Mesothelial cell of epicardium (in vitro differentiated cells): ENCODE measurements around the gene WNT8B. TPM values are rescaled to one million over a fixed set of nuclear protein-coding genes. Genes with fewer than 3 reads are reported as not detected.

Experiments
- DNase-seq, 2 experiments: peaks; one replicate each; pipeline ENCODE4 v3.0.0; 2021; ENCODE audit warnings: low spot score in 2 of 2; ENCODE audit not compliant: unreplicated experiment in 2 of 2
- H3K27ac Mint-ChIP-seq: 2 replicates; pipeline ENCODE4 v1.8.0; 2021; ENCODE audit warnings: mixed read lengths
- H3K27me3 Mint-ChIP-seq: 2 replicates; pipeline ENCODE4 v1.8.0; 2021; ENCODE audit warnings: low read depth, mixed read lengths
- H3K36me3 Mint-ChIP-seq: 2 replicates; pipeline ENCODE4 v1.8.0; 2021; ENCODE audit warnings: mixed read lengths
- H3K4me1 Mint-ChIP-seq: 2 replicates; pipeline ENCODE4 v1.8.0; 2021; ENCODE audit warnings: mixed read lengths
- H3K4me3 Mint-ChIP-seq: 2 replicates; pipeline ENCODE4 v1.8.0; 2021; ENCODE audit warnings: mild to moderate bottlenecking, moderate library complexity, mixed read lengths
- H3K9me3 Mint-ChIP-seq: 2 replicates; pipeline ENCODE4 v1.8.0; 2021; ENCODE audit warnings: mixed read lengths
- total RNA-seq: library from RNA; stranded (reverse); gene quantifications from 3 replicates; pipeline ENCODE4 v1.2.1, GENCODE V29; 2021
- TF ChIP-seq, protein P1 (sequence below): fragments of 200-600 bp; sonication (generic); IDR thresholded peaks from one replicate; pipeline ENCODE4 v1.5.0; 2021; ENCODE audit warnings: antibody characterized with exemption; ENCODE audit not compliant: unreplicated experiment

The WNT8B gene
- total RNA-seq, 1 donor from 2014 or later, result 0.69 TPM

DNA sequence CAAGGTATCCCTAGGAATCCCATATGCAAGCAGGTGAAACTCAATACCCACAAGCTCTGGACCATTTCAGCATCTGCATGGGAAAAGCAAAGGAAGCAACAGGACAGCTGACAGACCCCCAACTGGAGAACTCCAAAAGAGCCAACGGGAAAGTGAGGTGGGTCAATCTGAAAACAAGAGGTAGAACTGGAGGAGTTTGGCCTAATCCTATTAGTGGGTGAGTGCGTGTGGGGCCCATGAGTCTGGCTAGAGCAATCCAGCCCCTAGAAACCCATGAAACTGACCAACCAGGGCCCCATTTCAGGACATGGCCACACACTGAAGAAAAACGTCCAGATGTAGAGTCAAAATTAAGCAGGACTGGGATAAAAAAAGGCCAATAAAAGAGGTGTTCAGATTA, 26.6 kb upstream of the WNT8B start:
- H3K27ac Mint-ChIP-seq, result no peak overlapping the region
- H3K27me3 Mint-ChIP-seq, result peaks cover 13% of the 10 kb centered on the region
- no peak overlapping the region for H3K4me3 Mint-ChIP-seq
- TF ChIP-seq, protein P1, sequence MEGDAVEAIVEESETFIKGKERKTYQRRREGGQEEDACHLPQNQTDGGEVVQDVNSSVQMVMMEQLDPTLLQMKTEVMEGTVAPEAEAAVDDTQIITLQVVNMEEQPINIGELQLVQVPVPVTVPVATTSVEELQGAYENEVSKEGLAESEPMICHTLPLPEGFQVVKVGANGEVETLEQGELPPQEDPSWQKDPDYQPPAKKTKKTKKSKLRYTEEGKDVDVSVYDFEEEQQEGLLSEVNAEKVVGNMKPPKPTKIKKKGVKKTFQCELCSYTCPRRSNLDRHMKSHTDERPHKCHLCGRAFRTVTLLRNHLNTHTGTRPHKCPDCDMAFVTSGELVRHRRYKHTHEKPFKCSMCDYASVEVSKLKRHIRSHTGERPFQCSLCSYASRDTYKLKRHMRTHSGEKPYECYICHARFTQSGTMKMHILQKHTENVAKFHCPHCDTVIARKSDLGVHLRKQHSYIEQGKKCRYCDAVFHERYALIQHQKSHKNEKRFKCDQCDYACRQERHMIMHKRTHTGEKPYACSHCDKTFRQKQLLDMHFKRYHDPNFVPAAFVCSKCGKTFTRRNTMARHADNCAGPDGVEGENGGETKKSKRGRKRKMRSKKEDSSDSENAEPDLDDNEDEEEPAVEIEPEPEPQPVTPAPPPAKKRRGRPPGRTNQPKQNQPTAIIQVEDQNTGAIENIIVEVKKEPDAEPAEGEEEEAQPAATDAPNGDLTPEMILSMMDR, result no peak
- no peaks in the 10 kb centered on the region for H3K4me1 Mint-ChIP-seq
- H3K9me3 Mint-ChIP-seq, result no peaks in the 10 kb centered on the region
- DNase-seq, result no peak
- no peaks in the 10 kb centered on the region for H3K36me3 Mint-ChIP-seq

DNA sequence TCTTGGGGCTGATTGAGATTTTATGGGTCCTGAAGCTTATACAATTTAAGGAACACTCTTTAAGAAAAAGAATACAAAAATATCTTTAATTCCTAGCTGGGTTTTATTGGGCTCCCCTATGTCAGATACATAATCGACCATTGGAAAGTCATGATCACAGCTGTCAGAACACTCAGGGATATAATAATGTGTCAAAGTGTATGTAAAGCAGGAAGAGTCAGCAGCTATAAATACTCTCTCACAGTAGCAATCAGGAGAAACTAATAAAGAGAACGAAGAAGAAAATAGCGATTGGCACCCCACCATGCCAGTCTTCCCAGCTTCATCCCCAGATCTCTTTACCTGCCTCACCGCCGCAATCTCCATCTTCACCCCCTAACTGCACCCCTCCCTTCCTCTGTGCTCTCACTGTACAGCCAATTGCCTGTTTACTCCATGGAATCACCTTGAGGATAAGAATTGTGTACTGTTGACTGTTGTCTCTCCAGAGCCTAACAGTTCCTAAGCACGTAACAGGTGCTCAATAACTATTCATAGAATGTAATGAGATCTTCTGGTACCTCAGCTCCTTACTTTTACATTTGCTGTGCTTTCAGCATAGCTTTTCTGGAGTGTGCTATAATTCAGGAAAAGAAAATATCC, 24.0 kb upstream of the WNT8B start:
- H3K27ac Mint-ChIP-seq, result no peak overlapping the region
- H3K4me3 Mint-ChIP-seq, result no peak overlapping the region
- TF ChIP-seq, protein P1, result no peak
- no peaks in the 10 kb centered on the region for H3K36me3 Mint-ChIP-seq
- no peak for DNase-seq
- no peaks in the 10 kb centered on the region for H3K9me3 Mint-ChIP-seq
- H3K4me1 Mint-ChIP-seq, result no peaks in the 10 kb centered on the region
- H3K27me3 Mint-ChIP-seq, result peaks cover 15% of the 10 kb centered on the region

DNA sequence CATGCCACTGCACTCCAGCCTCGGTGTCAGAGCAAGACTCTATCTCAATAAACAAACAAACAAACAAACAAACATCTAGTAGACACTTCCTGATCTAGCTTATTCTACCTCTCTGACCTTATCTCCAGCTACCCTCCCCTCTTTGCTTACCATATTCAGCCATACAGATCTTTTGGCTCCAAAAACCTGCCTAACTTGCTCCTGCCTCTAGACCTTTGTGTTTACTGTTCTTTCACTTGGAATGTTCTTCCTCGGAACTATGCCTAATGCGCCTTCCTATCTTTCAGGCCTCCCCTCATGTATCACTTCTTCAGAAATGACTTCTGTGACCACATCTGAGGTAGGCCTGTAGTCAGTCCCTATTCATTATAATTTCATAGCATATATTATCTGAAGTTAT, 20.3 kb upstream of the WNT8B start:
- Mint-ChIP-seq H3K36me3 (no peaks in the 10 kb centered on the region), H3K27ac (no peak overlapping the region), H3K4me1 (no peaks in the 10 kb centered on the region), H3K27me3 (peaks cover 29% of the 10 kb centered on the region), H3K9me3 (peaks cover 2% of the 10 kb centered on the region), H3K4me3 (no peak overlapping the region)
- TF ChIP-seq, protein P1, result no peak
- DNase-seq, result no peak

DNA sequence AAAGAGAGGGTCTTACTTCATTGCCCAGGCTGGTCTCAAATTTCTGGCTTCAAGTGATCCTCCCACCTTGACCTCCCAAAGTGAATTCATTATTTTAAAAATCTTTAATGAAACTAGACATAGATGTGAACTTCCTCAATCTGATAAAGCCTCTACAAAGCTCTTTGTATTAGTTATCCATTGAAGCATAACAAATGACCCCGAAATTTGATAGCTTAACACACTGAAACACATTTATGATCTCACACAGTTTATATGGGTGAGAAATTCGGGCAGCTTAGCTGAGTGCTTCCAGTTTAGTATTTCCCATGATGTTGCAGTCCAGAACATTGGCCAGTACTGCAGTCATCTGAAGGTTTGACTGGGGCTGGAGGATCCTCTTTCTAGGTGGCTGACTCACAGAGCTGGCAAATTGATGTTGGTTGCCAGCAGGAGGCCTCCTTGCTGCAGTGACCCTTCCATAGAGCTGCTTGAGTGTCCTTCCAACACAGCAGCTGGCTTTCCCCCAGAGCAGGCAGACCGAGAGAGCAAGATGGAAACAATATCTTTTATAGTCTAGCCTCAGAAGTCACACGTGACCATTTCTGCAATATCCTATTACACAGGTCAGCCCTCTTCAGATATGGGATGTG, 16.6 kb upstream of the WNT8B start:
- Mint-ChIP-seq H3K27me3 (peaks cover 44% of the 10 kb centered on the region), H3K4me1 (no peaks in the 10 kb centered on the region), H3K36me3 (no peaks in the 10 kb centered on the region)

DNA sequence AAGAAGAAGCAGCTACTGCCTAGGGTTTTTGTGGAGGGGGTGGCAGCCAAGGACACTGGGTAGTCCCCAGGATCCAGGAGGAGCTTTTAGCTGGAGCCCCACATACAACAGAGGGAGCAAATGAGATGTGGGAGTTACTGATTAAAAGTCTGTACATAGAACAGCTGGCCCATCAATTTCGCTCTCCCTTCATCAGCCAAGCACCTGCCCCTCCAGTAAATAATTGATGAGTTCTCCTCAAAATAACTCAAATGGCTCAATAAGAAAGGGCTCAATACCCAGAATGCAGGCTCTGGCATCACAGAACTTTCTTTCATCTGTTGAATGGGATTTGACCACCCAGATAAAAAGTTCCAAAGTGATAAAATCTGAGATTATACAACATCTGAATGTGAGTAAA, 15.1 kb upstream of the WNT8B start:
- TF ChIP-seq, protein P1, result no peak
- H3K9me3 Mint-ChIP-seq, result peaks cover 2% of the 10 kb centered on the region
- peaks cover 56% of the 10 kb centered on the region for H3K27me3 Mint-ChIP-seq
- H3K36me3 Mint-ChIP-seq, result no peaks in the 10 kb centered on the region
- no peak overlapping the region for H3K27ac Mint-ChIP-seq
- no peak for DNase-seq
- no peaks in the 10 kb centered on the region for H3K4me1 Mint-ChIP-seq
- no peak overlapping the region for H3K4me3 Mint-ChIP-seq

More for the DNA sequence above, 16.6 kb upstream of the WNT8B start:
- no peak for DNase-seq
- Mint-ChIP-seq H3K27ac (no peak overlapping the region), H3K4me3 (no peak overlapping the region), H3K9me3 (peaks cover 2% of the 10 kb centered on the region)
- TF ChIP-seq, protein P1, result no peak
